Measurements from ENCODE around the gene FGD2. TPM values are rescaled to one million over a fixed set of nuclear protein-coding genes. Genes with fewer than 3 reads are reported as not detected.

Gene FGD2
- total and polyA plus RNA-seq, 2 donors (not counting 3 experiments of a cell fraction or from before 2014, with no cell fraction given) = not detected

DNA sequence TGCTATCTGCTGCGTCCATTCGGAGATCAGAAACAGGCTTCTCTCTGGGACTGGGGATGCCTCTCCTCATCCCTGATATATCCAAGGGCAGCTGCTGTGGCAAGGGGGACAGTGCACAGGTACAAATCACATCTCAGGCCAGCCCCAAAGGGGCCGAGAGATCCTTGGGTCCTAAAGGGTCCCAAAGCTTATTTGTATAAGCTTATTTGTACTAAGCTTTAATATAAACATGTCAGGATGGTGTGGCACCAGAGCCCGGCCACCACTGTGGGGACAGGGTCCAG lies 45.3 kb downstream of the FGD2 start:
- ChIA-PET POLR2A (interaction anchor here (2.4 kb wide), 1 partner anchor 121 kb away, joined by 7 read pairs; no protein-coding TSS in a partner anchor), CTCF (interaction anchor here (0.7 to 15.2 kb wide), 24 partner anchors 9 to 174 kb away, joined by 3 to 399 read pairs (median 6); partner anchors contain the start of gene PIM1)
- Histone ChIP-seq H2AFZ (ENCODE audit: low read depth, low read length) (no peak overlapping the region), H3K4me2 (ENCODE audit: insufficient read depth, low read length) (no peak overlapping the region), H3K9ac (replicated peaks; ENCODE audit: extremely low read depth, insufficient read depth, low read length) (no peak overlapping the region), H3K9me3 (replicated peaks; ENCODE audit: control insufficient read depth, insufficient read depth, low read length) (no peaks in the 10 kb centered on the region), H4K20me1 (replicated peaks; ENCODE audit: control insufficient read depth, extremely low read depth, insufficient read depth, low read length) (no peaks in the 10 kb centered on the region), H3K9me1 (replicated peaks; ENCODE audit: control insufficient read depth, extremely low read depth, insufficient read depth, low read length) (no peaks in the 10 kb centered on the region), H3K27me3 (ENCODE audit: control insufficient read depth in 2 of 2, insufficient read depth in 2 of 2, low read length in 2 of 2) (peaks cover 0 to 8% of the 10 kb centered on the region in 2 experiments), H3K4me3 (replicated peaks in 1 of 3; ENCODE audit: insufficient read depth in 1 of 3, low read depth in 1 of 3, low read length in 3 of 3) (no peak overlapping the region), H3K79me2 (ENCODE audit: control insufficient read depth, insufficient read depth, low read length) (no peaks in the 10 kb centered on the region), H3K4me1 (ENCODE audit: control insufficient read depth, extremely low read depth, insufficient read depth, low read length) (no peaks in the 10 kb centered on the region), H3K36me3 (ENCODE audit: control insufficient read depth in 2 of 2, extremely low read depth in 1 of 2, insufficient read depth in 2 of 2, low read length in 2 of 2) (no peaks in the 10 kb centered on the region), H3K27ac (ENCODE audit: insufficient read depth, low read depth, low read length) (no peak overlapping the region)
- intact Hi-C loops (cut with micrococcal nuclease) (loop anchor here (1.0 kb wide), 3 partner anchors 21 to 160 kb away; no protein-coding TSS in a partner anchor), dilution Hi-C loops (cut with MboI; ENCODE audit: extremely low pct_ligation_motif_present, low sequenced_read_pairs) (no loop called here)
- TF ChIP-seq POLR2A (IDR thresholded peaks at IDR 0.05; ENCODE audit: low read depth, low read length) = no peak
- no TSS peak for BruUV-seq (replicated peaks)
- FAIRE-seq = no peak
- no peak for DNase-seq (ENCODE audit: low read depth, low spot score)

DNA sequence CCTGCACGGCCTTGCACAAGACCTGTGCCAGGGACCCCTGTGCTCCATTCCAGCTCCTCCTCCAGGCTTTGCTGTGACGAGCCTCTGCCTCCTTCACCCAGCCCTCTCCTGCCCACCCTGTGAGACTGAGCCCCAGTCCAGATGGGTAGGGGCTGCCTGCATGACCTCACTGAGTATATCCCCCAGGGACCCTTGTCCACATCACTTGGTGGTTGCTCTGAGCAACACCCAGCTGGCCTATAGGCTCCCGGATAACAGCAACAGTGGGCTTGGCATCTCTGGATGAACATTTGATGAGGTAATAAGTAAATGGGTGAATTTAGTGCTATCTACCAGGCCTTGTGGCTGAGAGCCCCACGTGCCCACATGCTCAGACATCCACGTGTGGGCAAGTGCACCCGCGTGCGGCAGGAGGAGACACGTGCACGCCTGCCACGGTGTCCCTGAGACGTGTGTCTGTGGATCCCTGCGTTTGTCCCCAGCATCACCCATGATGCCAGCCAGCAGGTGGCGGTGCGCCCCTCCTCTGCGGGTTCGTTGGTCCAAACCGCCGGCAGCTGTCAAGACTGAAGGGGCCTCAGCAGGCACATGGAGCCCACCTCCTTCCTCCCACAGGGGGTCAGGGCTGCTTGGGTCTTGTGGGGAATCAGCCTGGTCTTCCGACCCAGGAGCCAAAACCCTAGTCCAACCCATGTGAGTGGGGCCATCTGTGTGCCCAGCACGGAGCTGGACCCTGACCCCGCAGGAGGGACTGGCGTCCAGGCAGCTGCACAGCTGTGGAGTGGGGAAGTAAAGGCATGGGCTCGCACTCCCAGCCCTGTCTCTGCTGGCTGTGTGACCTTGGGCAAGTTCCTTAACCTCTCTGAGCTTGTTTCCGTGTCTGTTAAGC lies 45.9 kb downstream of the FGD2 start:
- BruUV-seq (replicated peaks) = no TSS peak
- POLR2A ChIA-PET = interaction anchor here (2.4 kb wide), 1 partner anchor 121 kb away, joined by 7 read pairs; no protein-coding TSS in a partner anchor
- TF ChIP-seq, protein P1, sequence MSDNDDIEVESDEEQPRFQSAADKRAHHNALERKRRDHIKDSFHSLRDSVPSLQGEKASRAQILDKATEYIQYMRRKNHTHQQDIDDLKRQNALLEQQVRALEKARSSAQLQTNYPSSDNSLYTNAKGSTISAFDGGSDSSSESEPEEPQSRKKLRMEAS (IDR thresholded peaks at IDR 0.05; ENCODE audit: insufficient read depth, insufficient read length) = peak; percentile 89
- TF ChIP-seq, protein P2, sequence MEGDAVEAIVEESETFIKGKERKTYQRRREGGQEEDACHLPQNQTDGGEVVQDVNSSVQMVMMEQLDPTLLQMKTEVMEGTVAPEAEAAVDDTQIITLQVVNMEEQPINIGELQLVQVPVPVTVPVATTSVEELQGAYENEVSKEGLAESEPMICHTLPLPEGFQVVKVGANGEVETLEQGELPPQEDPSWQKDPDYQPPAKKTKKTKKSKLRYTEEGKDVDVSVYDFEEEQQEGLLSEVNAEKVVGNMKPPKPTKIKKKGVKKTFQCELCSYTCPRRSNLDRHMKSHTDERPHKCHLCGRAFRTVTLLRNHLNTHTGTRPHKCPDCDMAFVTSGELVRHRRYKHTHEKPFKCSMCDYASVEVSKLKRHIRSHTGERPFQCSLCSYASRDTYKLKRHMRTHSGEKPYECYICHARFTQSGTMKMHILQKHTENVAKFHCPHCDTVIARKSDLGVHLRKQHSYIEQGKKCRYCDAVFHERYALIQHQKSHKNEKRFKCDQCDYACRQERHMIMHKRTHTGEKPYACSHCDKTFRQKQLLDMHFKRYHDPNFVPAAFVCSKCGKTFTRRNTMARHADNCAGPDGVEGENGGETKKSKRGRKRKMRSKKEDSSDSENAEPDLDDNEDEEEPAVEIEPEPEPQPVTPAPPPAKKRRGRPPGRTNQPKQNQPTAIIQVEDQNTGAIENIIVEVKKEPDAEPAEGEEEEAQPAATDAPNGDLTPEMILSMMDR (IDR thresholded peaks at IDR 0.05; ENCODE audit: extremely low read depth in 1 of 2, insufficient read depth in 1 of 2, low read depth in 1 of 2, low read length in 2 of 2) = peak; percentile 81 to 93
- TF ChIP-seq MYC (IDR thresholded peaks at IDR 0.05; ENCODE audit: low read depth, low read length) (peak; percentile 44), POLR2AphosphoS5 (IDR thresholded peaks at IDR 0.05; ENCODE audit: insufficient read depth, low read depth, low read length) (no peak), JUN (IDR thresholded peaks at IDR 0.05; ENCODE audit: borderline replicate concordance, insufficient read depth, insufficient read length, low read depth) (no peak), FOS (IDR thresholded peaks at IDR 0.05; ENCODE audit: borderline replicate concordance, insufficient read depth, low read length) (no peak), GATA2 (IDR thresholded peaks at IDR 0.05; ENCODE audit: insufficient read depth, insufficient read length, low read depth, low read length) (no peak), EZH2 (IDR thresholded peaks at IDR 0.05; ENCODE audit: borderline replicate concordance, low read depth, low read length, severe bottlenecking) (no peak), POLR2A (IDR thresholded peaks at IDR 0.05; ENCODE audit: low read depth, low read length) (no peak)
- intact Hi-C loops (cut with micrococcal nuclease) (loop anchor here (1.0 kb wide), 3 partner anchors 22 to 159 kb away; no protein-coding TSS in a partner anchor), dilution Hi-C loops (cut with MboI; ENCODE audit: extremely low pct_ligation_motif_present, low sequenced_read_pairs) (no loop called here)
- H3K27ac ChIP-seq (ENCODE audit: insufficient read depth, low read depth, low read length) = no peak overlapping the region
- H4K20me1 ChIP-seq (replicated peaks; ENCODE audit: control insufficient read depth, extremely low read depth, insufficient read depth, low read length) = no peaks in the 10 kb centered on the region
- no peaks in the 10 kb centered on the region for H3K9me3 ChIP-seq (replicated peaks; ENCODE audit: control insufficient read depth, insufficient read depth, low read length)
- H3K4me1 ChIP-seq (ENCODE audit: control insufficient read depth, extremely low read depth, insufficient read depth, low read length) = no peaks in the 10 kb centered on the region
- H3K27me3 ChIP-seq (ENCODE audit: control insufficient read depth in 2 of 2, insufficient read depth in 2 of 2, low read length in 2 of 2) = peaks cover 0 to 4% of the 10 kb centered on the region in 2 experiments
- H3K79me2 ChIP-seq (ENCODE audit: control insufficient read depth, insufficient read depth, low read length) = no peaks in the 10 kb centered on the region
- no peaks in the 10 kb centered on the region for H3K9me1 ChIP-seq (replicated peaks; ENCODE audit: control insufficient read depth, extremely low read depth, insufficient read depth, low read length)
- DNase-seq (ENCODE audit: low read depth, low spot score) (peak; percentile 79), FAIRE-seq (peak; percentile 87)
- no peaks in the 10 kb centered on the region for H3K36me3 ChIP-seq (ENCODE audit: control insufficient read depth in 2 of 2, extremely low read depth in 1 of 2, insufficient read depth in 2 of 2, low read length in 2 of 2)
- no peak overlapping the region for H2AFZ ChIP-seq (ENCODE audit: low read depth, low read length)
- no peak overlapping the region for H3K4me3 ChIP-seq (replicated peaks in 1 of 3; ENCODE audit: insufficient read depth in 1 of 3, low read depth in 1 of 3, low read length in 3 of 3)
- no peak overlapping the region for H3K4me2 ChIP-seq (ENCODE audit: insufficient read depth, low read length)
- H3K9ac ChIP-seq (replicated peaks; ENCODE audit: extremely low read depth, insufficient read depth, low read length) = no peak overlapping the region
- CTCF ChIA-PET = interaction anchor here (0.7 to 15.2 kb wide), 41 partner anchors 8 to 263 kb away, joined by 3 to 399 read pairs (median 5); partner anchors contain the start of gene PIM1

All from endothelial cell of umbilical vein (primary cell).